ENCODE data around the gene RPS29.
A peak's percentile ranks its signal among the peaks of the same experiment; 100 is the strongest.
"Not testable (repeated sequence)": the region's sequence is repeated elsewhere in the genome, so short reads cannot be mapped to it uniquely, and the experiment has no call there.

RPS29 gene
- total RNA-seq: 110 to 274 (median 170) reads per million in 18 experiments

GRCh38 chr14:49585803-49586672 is at the start of gene RPS29:
RPS29 (minus strand) TSS chr14:49586380; CDS start chr14:49586346, 34 bp downstream.
- DNase-seq: peak; percentile 99 to 100

DNA sequence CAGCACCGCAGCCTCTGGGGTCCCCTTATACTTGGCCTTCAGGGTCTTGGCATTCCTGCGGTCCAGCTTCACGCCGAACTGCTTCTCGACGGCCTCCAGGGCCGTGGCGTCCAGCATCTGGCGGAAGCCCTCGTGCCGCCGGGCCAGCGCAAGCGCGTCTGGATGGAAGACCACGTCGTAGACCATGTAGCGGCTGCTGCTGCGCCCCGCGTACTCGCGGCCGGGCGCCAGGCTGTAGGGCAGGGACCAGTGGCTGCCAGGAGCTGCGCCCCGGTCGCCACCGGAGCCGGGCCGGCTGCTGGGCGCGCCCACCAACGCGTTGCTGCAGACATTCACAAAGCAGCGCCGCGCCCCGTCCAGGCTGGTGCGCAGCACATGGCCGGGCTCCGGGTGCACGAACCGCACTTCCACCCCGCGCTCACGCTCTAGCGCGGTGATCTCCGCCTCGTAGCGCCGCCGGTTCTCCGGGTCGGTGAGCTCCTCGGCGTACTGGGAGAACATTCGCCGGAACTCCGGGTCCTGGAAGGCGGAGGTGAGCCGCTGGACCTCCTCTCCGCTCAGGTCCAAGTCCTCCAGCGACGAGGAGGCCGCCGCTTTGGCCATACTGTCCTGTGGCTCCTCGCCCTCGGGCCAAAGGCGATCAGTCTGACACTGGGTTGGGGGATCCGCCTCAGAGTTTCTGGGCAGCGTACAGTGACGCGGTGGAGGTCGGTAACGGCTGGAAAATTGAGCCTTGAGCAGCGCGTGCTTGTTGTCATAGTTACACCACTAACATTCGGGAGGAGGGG is 48.6 kb upstream of the RPS29 start, which contains the start of gene DNAAF2:
Gene DNAAF2, minus strand, starts transcription at position 698 of the 788 bp plus-strand sequence. Its CDS starts 95 bp downstream, at position 603.
- peak; percentile 19 to 60 for DNase-seq

DNA sequence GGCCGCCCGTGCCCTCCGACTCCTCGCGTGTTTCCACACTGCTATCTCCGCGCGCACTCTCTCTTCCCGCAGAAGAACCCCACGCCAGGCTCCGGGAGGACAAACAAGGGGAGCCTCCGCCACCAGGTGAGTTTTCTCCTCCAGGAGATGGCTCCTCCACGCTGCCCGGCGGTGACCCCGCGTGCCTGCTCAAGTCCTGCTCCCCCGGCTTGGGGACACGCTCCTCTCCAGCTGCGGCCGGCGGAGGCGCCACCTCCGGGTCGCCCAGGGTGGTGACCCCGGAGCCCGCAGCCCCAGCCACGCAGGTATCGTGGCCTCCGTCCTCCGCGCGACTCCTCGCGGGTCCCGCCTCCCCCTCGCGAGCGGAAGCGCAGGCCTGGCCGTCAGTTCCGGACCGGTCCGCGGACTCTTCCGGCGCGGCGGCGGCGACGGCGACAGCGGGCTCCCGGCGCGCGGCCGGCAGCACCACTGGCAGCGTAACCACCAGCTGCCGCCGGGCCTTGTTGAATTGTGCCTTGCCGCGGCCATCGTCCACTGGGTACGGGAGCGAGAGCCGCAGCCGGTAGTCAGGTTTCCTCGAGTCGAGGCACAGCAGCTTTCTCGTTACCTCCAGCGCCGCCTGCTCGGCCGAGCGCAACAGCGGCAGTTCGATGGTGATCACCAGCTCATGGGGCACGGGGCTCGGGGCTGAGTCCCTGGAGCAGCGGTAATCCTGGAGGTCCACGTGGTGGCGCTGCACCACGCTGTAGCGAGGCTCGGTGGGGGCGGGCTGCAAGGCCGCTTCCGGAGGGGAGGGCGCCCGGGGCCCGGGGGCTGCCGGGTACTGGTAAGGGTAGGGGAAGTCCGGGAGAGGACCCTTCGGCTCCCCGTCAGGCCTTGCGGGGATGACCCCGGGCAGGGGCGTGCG is 47.7 kb upstream of the RPS29 start:
- DNase-seq: peak; percentile 89 to 94

- no peak for DNase-seq
Measured at GRCh38 chr14:49623941-49624839, 38.0 kb upstream of the RPS29 start.

- DNase-seq: no peak
Measured at GRCh38 chr14:49623387-49623786, 37.2 kb upstream of the RPS29 start.

DNA sequence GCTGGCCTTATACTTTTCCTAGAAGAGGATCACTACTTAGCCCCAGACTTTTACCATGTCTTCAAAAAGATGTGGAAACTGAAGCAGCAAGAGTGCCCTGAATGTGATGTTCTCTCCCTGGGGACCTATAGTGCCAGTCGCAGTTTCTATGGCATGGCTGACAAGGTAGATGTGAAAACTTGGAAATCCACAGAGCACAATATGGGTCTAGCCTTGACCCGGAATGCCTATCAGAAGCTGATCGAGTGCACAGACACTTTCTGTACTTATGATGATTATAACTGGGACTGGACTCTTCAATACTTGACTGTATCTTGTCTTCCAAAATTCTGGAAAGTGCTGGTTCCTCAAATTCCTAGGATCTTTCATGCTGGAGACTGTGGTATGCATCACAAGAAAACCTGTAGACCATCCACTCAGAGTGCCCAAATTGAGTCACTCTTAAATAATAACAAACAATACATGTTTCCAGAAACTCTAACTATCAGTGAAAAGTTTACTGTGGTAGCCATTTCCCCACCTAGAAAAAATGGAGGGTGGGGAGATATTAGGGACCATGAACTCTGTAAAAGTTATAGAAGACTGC is 35.9 kb upstream of the RPS29 start:
- DNase-seq: no peak

DNA sequence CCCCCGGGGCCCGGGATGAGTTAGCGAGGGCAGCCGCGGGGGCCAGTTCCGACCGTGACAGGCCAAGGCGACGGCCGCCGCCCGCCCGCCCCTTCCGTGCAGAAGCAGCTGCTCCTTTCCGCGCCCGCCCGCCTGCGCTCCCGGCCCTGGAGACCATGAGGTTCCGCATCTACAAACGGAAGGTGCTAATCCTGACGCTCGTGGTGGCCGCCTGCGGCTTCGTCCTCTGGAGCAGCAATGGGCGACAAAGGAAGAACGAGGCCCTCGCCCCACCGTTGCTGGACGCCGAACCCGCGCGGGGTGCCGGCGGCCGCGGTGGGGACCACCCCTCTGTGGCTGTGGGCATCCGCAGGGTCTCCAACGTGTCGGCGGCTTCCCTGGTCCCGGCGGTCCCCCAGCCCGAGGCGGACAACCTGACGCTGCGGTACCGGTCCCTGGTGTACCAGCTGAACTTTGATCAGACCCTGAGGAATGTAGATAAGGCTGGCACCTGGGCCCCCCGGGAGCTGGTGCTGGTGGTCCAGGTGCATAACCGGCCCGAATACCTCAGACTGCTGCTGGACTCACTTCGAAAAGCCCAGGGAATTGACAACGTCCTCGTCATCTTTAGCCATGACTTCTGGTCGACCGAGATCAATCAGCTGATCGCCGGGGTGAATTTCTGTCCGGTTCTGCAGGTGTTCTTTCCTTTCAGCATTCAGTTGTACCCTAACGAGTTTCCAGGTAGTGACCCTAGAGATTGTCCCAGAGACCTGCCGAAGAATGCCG is 35.1 kb upstream of the RPS29 start:
- peak; percentile 78 to 92 for DNase-seq

DNA sequence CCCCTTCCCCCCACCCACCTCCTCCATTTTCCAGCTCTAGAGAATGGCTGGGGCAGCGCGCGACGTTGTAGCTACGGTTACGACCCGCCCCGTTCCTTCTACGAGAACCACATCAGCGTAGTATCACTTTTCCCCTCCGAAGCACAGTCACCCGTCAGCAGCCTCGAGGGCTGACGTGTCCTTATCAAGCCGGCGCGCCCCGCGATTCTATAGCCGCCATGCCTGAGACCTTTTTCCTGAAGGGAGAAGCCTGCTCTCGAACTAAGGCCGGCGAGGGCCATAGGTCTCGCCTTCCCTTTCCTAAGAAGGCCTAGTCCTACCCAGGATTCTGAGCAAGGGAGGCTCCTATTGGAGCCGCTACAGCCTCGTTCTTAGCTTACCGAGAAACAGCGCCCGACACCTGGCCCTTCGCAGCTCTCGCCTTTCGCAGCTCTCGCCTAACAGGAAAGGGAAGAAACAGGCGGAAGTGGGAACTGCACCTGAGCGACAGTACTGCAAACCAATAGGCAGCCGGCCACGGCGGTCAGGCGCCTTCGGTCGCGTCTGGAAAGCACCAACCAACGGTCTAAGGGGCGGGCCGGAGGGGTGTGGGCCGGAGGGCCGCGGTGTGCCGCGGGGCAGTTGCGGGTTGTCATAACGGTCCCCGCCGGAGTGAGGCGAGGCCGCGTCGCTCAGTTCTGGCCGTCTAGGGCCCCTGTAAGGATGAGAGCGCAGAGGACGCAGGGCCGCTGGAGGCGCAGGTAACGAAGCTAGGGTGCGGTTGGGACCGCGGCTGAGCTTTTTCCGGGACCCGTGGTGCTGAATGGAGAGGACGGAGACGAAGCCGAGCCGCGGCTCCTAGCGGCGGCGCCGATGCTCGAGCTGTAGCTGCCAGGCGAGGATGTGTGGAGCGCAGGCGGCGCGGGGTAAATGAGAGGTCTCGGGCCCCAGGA is 34.3 kb upstream of the RPS29 start, which contains the start of the genes MGAT2 and RPL36AL:
Gene MGAT2, plus strand, starts transcription at position 618 of the 932 bp plus-strand sequence. CDS start 470 bp downstream, outside the sequence.
Gene RPL36AL, minus strand, starts transcription at position 445 of the 932 bp plus-strand sequence. CDS start 1,522 bp downstream, outside the sequence.
- DNase-seq: peak; percentile 99

- no peak for DNase-seq
Measured at GRCh38 chr14:49619730-49620129, 33.5 kb upstream of the RPS29 start.

GRCh38 chr14:49619273-49619672 is 33.1 kb upstream of the RPS29 start:
- not testable (repeated sequence) for DNase-seq

DNA sequence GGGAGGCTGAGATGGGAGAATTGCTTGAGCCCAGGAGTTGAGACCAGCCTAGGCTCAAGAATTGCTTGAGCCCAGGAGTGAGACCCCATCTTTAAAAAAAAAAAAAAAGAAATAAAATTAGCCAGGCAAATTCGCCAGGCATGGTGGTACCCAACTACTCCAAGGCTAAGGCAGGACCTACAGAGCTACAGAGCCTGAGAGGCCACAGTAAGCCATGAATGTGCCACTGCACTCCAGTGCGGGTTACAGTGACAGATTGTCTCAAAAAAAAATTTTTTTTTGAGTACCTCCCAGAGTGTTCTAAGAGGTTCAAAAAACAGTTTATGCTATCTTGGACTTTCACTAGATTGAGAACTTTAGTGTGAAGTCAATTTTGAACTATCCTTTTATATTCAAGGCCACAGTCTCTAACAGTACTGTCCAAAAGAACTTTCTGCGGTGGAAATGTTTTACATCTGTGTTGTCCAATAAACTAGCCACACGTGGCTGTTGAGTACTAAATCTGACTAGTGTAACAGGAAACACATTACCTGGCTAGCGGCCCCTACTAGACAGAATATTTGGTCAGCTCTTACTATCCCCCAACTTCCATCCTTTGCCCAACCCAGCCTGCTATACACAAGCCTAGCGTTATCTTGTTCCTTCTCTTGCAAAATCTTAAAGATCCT is 31.8 kb upstream of the RPS29 start:
- DNase-seq: no peak

GRCh38 chr14:49615776-49616175 is 29.6 kb upstream of the RPS29 start:
- no peak for DNase-seq

- no peak for DNase-seq
Measured at GRCh38 chr14:49614196-49614595, 28.0 kb upstream of the RPS29 start.

GRCh38 chr14:49612671-49613070 is 26.5 kb upstream of the RPS29 start:
- no peak for DNase-seq

- DNase-seq: no peak
Measured at GRCh38 chr14:49612251-49612650, 26.1 kb upstream of the RPS29 start.

DNA sequence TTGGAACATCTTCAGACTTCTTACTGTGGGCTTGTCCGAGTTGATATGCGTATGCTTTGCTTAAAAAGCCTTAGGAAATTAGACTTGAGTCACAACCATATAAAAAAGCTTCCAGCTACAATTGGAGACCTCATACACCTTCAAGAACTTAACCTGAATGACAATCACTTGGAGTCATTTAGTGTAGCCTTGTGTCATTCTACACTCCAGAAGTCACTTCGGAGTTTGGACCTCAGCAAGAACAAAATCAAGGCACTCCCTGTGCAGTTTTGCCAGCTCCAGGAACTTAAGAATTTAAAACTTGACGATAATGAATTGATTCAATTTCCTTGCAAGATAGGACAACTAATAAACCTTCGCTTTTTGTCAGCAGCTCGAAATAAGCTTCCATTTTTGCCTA is 21.4 kb upstream of the RPS29 start:
- no peak for DNase-seq

DNA sequence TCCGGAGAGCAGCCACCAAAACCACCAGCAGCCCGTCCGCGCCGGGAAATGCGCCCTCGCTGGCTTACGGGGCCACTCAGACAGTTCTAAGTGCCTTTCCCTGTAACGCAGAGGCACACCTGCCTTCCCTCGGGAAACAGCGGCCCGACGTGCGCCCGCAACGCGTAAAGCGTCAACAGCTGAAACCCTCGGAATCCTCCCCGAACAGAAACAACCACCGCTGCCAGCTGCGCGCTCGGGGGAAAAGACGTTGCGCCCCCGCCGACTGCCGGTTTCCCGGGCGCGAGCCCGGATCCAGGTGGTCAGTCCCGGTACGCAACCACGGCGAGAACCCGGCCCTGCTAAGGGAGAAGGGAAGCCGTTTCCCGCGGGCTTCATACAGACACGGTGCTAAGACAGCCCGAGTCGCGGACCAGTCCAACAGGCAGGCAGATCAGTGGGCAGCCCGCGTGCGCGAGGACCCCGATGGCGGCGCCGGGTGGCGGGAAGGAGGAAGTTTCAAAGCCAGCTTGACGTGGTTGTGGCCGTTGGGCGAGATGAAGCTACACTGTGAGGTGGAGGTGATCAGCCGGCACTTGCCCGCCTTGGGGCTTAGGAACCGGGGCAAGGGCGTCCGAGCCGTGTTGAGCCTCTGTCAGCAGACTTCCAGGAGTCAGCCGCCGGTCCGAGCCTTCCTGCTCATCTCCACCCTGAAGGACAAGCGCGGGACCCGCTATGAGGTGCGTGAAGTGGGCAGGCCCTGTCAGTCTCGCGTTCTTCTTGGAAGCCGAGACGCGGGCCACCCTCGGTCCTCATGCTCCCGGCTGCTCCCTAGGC is 12.5 kb upstream of the RPS29 start, which contains the start of gene LRR1:
Gene LRR1, plus strand, starts transcription at position 456 of the 816 bp plus-strand sequence. Its CDS starts 81 bp downstream, at position 537.
- DNase-seq: peak; percentile 78 to 82

Data from inflammatory macrophage (primary cell).